ENCODE measurements around the gene THEMIS2.

DNA sequence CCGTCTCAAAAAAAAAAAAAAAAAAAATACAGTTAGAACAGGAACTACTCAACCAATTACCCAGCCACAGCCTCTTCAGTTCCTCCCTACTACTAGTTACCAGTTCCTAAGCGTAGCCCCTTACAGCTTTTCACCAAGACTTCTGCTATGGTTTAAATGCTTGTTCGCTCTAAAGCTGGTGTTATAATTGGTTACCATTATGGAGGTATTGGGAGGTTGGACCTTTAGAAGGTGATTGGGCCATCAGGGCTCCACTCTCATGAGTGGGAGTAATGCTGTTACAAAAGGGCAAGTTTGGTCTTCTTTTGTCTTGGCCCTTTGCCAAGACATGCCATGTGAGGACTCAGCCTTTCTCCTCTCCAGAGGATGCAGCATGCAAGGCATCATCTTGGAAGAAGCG lies 59.4 kb downstream of the THEMIS2 start:
- TF ChIP-seq POLR2A (IDR thresholded peaks at IDR 0.05; ENCODE audit: low read depth, low read length) (no peak), POLR2AphosphoS5 (IDR thresholded peaks at IDR 0.05; ENCODE audit: low read depth, low read length) (no peak)
